Uterus (tissue), 2 donors: Measurements from ENCODE around the gene FAM174B.

Experiments used
- POLR2A ChIP-seq, 2 donors: fragments of 450-650 bp; IDR thresholded peaks; one replicate each; pipeline ENCODE4 v1.6.1; 2016; ENCODE audit warnings: antibody characterized with exemption in 2 of 2, mild to moderate bottlenecking in 1 of 2, moderate library complexity in 1 of 2
- TF ChIP-seq, protein P1 (sequence below), 4 experiments: fragments of 200-600 bp in 2 of 4; fragments of 450-650 bp in 2 of 4; sonication (generic) in 2 of 4; IDR thresholded peaks; one replicate each; pipeline ENCODE4 v1.5.1; 2016 to 2019; ENCODE audit warnings: antibody characterized with exemption in 4 of 4, mild to moderate bottlenecking in 2 of 4, moderate library complexity in 1 of 4

DNA sequence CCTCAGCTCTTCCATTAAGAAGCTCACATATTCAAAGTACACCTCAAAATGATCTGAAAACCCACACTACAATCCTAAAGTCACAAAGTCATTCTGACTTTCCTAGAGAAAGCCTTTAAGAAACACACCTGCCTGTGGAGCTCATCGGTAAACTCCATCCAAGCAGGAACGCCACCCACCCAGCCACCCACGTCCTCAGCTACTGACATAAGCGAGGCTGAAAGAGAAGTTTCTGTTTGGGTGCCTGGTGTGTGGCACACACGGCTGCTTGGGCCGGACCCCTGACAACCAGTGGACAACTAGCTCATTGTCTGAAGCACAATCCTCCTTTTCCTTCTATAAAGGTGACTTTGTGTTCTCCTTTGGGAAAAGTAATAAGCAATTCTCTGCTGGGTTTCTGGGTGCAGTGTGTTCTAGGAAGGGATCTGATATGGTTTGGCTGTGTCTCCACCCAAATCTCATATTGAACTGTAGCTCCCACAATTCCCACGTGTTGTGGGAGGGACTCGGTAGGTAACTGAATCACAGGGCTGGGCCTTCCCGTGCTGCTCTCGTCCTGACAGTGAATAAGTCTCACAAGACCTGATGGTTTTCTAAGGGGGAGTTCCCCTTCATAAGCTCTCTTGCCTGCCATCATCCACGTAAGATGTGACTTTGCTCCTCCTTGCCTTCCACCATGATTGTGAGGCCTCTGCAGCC lies 26.1 kb downstream of the FAM174B start:
- TF ChIP-seq, protein P1, sequence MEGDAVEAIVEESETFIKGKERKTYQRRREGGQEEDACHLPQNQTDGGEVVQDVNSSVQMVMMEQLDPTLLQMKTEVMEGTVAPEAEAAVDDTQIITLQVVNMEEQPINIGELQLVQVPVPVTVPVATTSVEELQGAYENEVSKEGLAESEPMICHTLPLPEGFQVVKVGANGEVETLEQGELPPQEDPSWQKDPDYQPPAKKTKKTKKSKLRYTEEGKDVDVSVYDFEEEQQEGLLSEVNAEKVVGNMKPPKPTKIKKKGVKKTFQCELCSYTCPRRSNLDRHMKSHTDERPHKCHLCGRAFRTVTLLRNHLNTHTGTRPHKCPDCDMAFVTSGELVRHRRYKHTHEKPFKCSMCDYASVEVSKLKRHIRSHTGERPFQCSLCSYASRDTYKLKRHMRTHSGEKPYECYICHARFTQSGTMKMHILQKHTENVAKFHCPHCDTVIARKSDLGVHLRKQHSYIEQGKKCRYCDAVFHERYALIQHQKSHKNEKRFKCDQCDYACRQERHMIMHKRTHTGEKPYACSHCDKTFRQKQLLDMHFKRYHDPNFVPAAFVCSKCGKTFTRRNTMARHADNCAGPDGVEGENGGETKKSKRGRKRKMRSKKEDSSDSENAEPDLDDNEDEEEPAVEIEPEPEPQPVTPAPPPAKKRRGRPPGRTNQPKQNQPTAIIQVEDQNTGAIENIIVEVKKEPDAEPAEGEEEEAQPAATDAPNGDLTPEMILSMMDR (IDR thresholded peaks at IDR 0.05), result no peak
- TF ChIP-seq POLR2A (IDR thresholded peaks at IDR 0.05), result no peak
